Testis (tissue), 2 donors: ENCODE results near the gene FBN1.

ENCODE experiments used
- POLR2A ChIP-seq: fragments of 450-650 bp; IDR thresholded peaks from one replicate; pipeline ENCODE4 v1.6.1; 2017; ENCODE audit warnings: antibody characterized with exemption, mild to moderate bottlenecking, moderate library complexity
- TF ChIP-seq, protein P1 (sequence below), 3 experiments: fragments of 450-650 bp in 2 of 3; fragments of 200-600 bp in 1 of 3; sonication (generic) in 1 of 3; IDR thresholded peaks; one replicate each; pipeline ENCODE4 v1.5.1; 2016 to 2019; ENCODE audit warnings: antibody characterized with exemption in 3 of 3, mild to moderate bottlenecking in 2 of 3, moderate library complexity in 1 of 3

DNA sequence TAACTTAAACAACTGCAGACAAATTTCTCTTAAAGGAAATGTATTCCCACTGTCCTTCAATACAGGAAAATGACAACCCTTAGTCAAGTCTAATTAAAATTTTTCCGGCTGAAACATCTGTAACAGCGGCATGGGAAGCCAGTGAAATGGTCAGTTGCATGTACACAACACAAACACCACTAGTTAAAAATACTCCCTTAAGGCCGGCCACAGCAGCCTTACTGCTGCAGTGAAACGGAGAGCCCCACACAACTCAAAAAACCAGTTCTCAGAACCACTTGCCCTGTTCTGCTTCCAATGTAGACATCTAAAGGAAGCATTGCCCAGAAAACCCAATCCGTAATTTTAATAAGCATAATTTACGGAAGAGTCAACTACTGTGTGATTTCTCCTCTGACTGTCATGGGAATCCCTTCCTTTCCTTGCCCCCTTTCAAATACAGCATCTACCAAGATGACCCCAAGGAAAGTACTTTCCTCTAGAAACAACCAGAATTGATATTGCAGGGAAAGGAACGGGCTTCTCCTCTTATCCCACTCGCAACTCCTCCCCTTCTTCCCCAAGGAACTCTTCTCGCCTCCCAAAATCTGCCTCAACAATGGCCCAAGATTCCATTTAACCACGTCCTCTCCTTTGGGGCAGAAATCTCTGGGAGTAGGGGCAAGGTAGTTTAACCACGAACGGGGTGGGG, 1.6 kb downstream of the FBN1 start:
- TF ChIP-seq, protein P1, sequence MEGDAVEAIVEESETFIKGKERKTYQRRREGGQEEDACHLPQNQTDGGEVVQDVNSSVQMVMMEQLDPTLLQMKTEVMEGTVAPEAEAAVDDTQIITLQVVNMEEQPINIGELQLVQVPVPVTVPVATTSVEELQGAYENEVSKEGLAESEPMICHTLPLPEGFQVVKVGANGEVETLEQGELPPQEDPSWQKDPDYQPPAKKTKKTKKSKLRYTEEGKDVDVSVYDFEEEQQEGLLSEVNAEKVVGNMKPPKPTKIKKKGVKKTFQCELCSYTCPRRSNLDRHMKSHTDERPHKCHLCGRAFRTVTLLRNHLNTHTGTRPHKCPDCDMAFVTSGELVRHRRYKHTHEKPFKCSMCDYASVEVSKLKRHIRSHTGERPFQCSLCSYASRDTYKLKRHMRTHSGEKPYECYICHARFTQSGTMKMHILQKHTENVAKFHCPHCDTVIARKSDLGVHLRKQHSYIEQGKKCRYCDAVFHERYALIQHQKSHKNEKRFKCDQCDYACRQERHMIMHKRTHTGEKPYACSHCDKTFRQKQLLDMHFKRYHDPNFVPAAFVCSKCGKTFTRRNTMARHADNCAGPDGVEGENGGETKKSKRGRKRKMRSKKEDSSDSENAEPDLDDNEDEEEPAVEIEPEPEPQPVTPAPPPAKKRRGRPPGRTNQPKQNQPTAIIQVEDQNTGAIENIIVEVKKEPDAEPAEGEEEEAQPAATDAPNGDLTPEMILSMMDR (IDR thresholded peaks at IDR 0.05) = no peak
- no peak for TF ChIP-seq POLR2A
